NCI-H2107 treated with DMSO at 0.1 percent for 48 hours (cell line): ENCODE data around the gene ANAPC1.
"Not testable (repeated sequence)": the region's sequence is repeated elsewhere in the genome, so short reads cannot be mapped to it uniquely, and the experiment has no call there.

ENCODE experiments used
- DNase-seq: peaks from one replicate; lab custom pipeline; 2025; ENCODE audit not compliant: unreplicated experiment; lab: John Stamatoyannopoulos, UW

Gene ANAPC1

DNA sequence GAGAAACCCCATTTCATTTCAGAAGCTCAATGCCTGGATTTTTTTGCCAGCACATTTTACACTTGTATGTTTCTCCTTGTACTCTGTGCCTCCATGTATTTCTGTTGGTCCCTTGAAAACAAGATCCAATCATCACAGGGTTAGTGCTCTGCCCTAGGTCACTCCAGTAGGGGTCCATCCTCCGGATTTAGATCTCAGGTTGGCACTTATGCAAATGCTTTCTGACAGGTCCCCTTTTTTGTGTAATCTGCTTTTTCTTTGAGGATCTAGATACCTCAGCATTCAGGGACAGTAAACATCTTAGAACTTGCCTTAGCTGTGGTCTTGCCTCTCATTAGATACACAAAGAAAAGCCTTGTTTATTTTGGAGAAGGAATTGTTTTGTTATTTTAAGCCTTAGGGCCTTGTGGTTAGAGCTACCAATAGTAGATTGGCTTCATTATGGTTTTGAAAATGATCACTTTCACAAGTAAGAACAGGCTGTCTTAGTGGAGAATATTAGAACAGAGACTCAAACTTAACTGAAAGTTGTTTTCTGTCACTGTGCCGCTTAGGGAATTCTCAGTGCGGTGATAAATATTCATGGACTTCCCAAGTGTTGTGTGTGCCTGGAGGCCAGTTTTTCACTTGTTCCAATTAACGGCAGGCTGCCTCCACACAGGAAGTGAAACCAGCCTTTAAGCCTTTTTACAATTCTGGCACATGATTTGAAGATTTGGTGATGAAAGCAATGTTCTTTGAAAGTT is 22.2 kb upstream of the ANAPC1 start:
- DNase-seq, result no peak

GRCh38 chr2:111905475-111905869 is 21.5 kb upstream of the ANAPC1 start:
- DNase-seq, result not testable (repeated sequence)

DNA sequence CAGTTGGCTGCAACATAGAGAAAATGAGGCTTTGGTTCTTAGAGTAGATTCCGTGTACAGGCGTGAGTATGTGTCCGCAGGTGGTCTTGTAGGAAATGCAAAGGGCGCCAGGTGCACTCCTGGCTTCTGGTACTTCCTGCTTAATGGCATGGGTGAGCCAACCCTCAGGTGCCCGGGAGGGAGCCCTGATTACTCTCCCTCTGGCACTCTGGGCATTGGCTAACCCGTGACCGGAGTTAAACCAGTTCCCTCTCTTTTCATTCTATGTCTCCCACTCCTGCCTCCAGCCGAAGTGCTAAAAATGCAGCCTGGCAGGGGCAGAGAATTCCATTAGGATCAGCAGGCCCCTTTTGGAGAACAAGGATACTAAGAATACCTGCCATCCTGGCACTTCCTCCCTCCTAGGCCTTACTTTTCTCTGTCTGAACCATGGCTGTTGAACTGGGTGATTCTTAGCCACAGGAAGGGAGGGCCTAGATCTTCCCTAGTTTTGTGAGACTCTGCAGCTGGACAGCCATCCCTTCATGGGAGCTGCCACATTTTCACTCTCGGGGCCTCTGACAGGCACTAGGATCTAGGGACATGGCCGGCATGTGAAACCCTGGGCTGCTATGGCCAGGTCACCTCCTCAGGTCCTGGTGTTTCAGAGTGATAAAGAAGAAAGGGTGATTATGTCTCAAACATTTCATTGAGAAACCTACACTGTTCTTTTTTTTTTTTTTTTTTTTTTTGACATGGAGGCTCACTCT is 20.9 kb upstream of the ANAPC1 start:
- no peak for DNase-seq

- no peak for DNase-seq
Measured at GRCh38 chr2:111903930-111904439, 20.0 kb upstream of the ANAPC1 start.

- DNase-seq, result no peak
Measured at GRCh38 chr2:111903516-111903915, 19.5 kb upstream of the ANAPC1 start.

DNA sequence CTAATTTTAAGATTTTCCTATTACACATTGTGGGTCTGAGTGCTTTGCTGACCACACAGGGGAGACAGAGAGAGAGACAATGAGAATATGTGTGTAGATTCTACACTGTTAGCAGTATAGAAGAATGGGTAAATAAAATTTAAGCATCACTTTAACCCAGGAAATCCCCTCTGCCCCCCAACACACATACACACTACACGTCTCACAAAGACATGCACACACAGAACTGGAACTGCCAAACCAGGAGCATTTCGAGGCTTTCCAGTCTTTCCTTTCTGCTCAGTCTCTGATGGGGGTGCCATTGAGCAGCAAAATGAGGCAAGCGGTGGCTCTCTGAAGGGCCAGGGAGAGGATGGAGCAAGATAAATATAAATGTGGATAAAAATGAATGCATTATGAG is 16.9 kb upstream of the ANAPC1 start:
- DNase-seq, result peak; percentile 55

DNA sequence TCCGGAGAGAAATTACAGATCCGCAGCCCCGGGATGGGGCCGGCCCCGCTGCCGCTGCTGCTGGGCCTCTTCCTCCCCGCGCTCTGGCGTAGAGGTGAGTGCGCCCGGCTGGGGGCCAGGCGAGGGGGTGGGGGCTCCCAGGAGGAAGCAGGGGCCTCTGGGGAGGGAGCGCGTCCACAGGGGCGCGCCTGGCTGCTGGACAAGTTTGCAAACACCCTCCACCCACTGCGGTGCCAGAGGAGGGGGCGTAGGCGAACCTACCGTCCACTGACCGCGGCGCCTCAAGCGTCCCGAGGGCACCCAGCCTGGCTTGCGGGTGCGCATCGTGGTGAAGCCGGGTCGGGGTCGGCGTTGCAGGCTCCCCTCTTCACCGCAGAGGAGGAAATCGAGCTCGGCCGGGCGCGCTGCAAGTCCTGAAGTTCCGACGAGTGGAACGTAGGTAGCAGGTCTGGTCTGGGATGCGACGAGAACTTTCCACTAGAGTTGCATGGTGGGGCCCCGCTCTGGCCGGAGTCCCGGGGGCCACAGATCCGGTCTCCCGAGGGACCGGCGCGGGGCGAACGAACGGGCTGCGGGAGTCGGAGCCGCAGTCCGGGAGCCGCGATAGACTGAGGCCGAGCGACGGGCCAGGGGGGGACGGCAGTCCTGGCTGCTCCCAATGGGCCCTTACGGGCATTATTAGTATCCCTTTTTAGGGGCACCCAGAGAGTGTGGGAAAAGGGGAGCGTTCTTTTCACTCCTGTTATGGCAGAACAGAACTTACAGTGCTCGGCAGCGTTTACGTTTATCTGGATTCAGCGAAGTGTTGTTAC is 14.9 kb upstream of the ANAPC1 start:
- no peak for DNase-seq

DNA sequence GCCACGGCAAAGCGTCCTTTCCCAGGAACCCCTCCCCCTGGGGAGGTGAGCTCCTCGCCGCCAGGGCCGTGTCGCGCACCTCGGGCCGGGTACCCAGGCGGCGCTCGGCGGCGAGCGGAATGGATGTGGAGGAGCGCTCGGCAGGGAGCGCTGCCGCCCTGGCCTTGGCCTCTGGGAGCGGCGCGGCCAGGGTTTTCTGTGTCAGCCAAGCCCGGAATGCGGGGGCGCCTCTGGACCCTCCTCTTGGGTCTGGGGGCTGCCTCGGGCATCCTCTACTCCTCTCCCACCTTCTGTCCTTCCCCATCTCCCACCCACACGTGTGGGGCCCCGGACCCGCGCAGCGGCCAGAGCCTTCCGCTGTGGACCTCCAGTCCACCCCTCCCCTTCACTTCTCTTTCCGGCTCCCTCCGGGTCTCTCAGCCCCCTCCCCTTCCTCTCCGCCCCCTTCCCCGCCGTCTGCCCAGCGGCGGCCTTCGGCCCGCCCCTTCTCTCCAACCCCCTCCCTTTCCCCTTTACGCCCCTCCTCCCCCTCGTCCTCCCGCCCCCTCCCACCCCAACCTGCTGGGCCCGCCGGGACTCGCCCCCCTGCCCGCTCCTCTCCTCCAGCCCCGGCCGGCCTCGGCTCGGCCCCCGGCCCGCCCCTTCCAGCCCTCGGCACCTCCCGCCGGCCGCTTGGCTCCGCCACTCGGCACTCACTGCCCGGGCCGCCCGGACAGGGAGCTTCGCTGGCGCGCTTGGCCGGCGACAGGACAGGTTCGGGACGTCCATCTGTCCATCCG is 14.1 kb upstream of the ANAPC1 start, which contains the start of gene MERTK:
Gene MERTK, plus strand, starts transcription at position 684 of the 779 bp plus-strand sequence. CDS start 129 bp downstream, outside the sequence.
- no peak for DNase-seq

GRCh38 chr2:111897630-111897923 is 13.6 kb upstream of the ANAPC1 start:
- no peak for DNase-seq

GRCh38 chr2:111896576-111896975 is 12.6 kb upstream of the ANAPC1 start:
- DNase-seq, result no peak

GRCh38 chr2:111896024-111896423 is 12.0 kb upstream of the ANAPC1 start:
- no peak for DNase-seq

GRCh38 chr2:111884592-111884964 is 585 bp upstream of the ANAPC1 start:
- DNase-seq, result no peak

- DNase-seq, result not testable (repeated sequence)
Measured at GRCh38 chr2:111872806-111873205, 11.2 kb downstream of the ANAPC1 start.

DNA sequence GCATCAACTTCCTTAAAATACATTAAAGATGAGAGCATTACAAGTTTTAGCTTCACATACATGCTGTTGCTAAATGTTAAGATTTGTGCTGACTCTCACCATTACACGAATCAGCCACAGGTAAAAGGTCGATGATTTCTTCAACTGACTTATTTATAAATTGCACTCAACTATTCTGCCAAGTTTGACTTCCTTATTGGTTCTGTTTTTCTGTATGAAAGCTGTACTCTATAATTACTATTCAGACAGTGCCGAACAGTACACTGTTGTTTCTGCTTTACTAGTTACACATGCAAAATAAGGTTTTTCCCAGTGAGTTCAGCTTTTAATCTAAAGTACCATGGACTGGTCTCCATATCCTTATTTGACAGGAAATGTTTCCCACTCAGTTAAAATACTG is 18.9 kb downstream of the ANAPC1 start:
- not testable (repeated sequence) for DNase-seq

GRCh38 chr2:111860005-111860404 is 24.0 kb downstream of the ANAPC1 start:
- DNase-seq, result not testable (repeated sequence)

DNA sequence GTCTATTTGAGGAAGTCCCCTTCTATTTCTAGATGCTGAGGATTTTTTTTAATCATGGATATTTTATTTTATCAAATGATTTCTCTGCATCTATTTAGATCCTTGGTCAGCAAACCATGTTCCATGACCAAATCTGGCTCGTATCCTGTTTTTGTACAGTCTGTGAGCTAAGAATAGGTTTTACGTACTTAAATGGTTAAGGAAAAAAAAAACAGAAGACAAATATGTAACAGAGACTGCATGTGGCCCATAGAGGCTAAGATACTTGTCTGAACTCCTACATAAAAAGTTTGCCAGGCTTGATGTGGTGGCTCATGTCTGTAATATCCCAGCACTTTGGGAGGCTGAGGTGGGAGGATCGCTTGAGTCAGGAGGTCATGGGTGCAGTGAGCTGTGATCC is 31.4 kb downstream of the ANAPC1 start:
- not testable (repeated sequence) for DNase-seq

DNA sequence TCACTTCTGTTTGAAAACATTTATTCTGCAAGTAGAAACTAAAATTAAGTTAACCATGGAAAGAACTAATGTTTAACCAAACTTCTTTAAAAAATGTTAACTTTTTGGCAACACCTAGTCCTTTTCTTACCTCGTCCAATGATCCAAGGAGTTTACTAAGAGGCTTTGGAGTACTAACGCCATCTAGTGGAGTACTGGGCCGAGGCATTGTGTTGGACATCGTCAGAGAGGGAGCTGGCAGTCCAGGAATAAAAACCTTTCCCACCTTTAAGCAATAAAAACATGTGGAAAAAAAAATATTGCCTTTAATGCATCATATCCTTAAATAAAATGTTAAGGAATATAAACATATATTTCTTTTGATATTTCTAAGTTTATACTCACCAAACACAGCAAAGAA is 33.3 kb downstream of the ANAPC1 start:
- peak; percentile 1 for DNase-seq

GRCh38 chr2:111839625-111840282 is 44.2 kb downstream of the ANAPC1 start:
- peak; percentile 2 for DNase-seq

DNA sequence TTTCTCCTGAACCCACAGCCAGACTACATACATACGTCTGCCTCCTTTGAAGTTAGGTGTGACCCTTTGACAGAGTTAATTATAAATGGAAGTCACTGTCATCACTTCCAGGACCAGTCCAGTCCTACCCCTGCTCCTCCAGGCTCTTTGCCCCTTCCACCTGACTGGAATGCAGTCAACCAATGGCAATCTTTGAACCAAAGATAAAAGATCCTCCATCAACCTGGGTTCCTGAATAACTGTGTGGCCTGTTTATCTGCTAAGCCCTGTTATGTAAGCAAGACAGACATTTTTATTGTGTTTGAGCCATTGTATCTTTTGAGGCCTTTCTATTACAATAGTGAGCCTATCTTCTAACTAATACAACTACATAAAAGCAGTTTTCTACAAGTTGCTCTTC is 45.0 kb downstream of the ANAPC1 start:
- not testable (repeated sequence) for DNase-seq

- DNase-seq, result not testable (repeated sequence)
Measured at GRCh38 chr2:111834221-111834620, 49.8 kb downstream of the ANAPC1 start.
